ENCODE measurements around the gene PPP2R3B.
"Not testable (repeated sequence)": the region's sequence is repeated elsewhere in the genome, so short reads cannot be mapped to it uniquely, and the experiment has no call there.

Gene PPP2R3B

GRCh38 chrX:351736-352135, 35.0 kb downstream of the PPP2R3B start:
- no peak for DNase-seq

GRCh38 chrX:351324-351641, 35.4 kb downstream of the PPP2R3B start:
- DNase-seq: not testable (repeated sequence)

- DNase-seq: no peak
Observed at GRCh38 chrX:350534-351323, 36.0 kb downstream of the PPP2R3B start.

DNA sequence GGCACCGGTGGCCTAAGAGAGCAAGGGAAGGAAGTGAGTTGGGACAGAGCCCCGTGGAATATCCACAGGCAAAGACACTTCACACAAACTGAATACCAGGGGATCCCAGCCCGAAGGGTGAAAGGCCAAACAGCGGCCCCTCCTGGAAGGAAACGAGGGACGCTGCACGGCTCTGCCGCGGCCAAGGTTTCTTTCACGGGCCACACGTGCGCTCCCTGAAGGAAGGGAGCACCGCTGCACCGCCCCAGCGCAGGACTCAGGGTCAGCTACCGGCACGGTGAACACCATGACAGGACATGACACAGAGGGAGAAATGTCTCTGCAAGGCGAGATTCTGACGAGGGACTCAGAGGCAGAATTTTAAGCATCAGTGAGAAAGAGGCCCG, 36.6 kb downstream of the PPP2R3B start:
- DNase-seq: no peak

DNA sequence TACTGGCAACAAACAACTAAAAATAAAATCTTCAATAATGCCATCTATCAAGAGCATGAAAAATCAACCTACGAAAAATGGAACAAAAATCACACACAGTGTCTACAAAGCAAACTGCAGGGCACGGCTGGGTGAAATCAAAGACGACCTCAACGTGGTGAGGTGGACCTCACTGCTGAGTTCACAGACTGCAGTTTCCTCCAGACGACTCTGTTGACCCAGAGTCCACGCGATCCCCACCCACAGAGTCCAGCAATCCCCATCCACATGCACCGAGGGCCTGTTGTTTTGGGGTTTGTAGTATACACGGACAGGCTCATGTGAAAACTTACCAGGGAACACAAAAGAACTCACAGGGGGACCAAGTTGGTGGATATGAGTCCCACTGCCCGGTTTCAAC, 37.0 kb downstream of the PPP2R3B start:
- DNase-seq: no peak

GRCh38 chrX:349196-349595, 37.5 kb downstream of the PPP2R3B start:
- no peak for DNase-seq

DNA sequence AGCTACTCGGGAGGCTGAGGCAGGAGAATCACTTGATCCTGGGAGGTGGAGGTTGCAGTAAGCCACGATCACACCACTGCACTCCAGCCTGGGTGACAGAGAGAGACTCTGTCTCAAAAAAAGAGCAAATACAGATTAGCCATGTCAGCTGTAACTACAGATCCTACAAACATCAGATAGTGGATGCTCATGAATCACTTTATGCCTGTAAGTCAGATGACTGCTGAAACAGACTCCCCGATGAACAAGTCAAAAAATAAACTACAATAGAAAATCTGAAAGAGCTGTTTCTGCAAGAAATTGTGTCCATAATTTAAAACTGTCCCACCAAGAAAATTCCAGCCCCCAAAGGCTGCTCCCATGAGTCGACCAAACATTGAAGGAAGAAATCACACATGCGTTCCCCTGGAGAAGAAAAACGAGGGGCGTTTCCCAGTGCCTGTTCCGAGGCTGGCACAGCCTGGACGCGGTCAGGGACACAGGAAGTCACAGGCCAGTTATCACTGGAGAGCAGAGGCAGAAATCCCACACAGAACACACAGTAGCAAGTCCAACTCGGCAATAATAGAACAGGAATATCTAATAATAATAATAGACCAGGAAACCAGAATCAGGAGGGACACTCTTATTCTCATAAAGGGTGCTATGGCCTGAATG, 38.1 kb downstream of the PPP2R3B start:
- DNase-seq: no peak

GRCh38 chrX:347351-348117, 39.2 kb downstream of the PPP2R3B start:
- no peak for DNase-seq

GRCh38 chrX:346034-346813, 40.5 kb downstream of the PPP2R3B start:
- DNase-seq: no peak

- DNase-seq: no peak
Observed at GRCh38 chrX:345020-345925, 41.4 kb downstream of the PPP2R3B start.

DNA sequence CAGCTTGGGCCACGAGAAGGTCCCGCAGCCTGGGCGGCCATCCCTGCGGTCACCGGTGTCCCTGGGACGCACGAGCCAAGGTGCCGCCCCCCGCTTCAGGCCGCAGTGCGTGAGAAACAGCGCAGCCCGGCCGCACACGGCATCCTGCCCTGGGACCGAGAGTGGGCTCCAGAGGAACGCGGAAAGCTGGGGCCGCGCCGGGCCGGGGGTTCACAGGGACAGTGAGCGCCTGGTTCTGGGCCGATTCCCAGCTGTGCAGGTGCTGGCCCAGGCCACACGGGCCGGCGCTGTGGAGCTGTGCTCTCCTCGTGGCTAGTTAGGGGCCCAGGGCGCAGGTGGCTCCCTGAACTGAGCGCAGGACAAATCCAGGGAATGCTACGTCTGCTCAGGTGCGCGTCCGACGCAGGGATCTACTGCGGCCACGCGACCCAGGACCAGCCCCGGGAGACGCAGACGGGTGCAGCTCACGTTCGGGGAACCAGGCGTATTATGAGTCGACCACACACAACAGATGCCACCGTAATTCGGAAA, 42.3 kb downstream of the PPP2R3B start:
- no peak for DNase-seq

DNA sequence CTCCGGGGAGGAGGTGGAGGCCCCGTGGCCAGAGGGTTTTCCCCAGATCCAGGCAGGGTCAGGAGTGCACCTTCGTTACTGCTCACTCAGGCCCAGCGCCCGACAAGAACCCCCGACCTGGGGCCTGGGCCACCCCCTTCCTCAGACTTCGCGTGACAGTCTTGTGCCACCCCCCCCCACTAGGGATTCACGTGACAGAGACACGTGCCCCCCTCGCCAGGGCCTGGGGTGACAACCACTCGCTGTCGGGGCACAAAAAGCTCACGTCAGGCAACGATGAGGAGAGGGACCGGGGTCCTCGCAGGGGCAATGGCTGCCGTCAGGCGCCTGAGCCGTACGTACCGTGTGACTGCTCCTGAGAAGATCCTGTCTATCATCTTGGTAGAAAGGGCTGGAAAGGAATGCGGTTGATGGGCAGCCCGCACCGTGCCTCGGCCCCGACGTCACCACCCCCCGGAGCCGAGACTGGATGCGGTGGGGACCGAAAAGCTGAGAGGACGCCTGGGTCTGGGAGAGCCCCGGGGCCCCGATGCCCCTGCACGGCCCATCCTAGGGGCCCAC, 45.1 kb downstream of the PPP2R3B start:
- DNase-seq: no peak

DNA sequence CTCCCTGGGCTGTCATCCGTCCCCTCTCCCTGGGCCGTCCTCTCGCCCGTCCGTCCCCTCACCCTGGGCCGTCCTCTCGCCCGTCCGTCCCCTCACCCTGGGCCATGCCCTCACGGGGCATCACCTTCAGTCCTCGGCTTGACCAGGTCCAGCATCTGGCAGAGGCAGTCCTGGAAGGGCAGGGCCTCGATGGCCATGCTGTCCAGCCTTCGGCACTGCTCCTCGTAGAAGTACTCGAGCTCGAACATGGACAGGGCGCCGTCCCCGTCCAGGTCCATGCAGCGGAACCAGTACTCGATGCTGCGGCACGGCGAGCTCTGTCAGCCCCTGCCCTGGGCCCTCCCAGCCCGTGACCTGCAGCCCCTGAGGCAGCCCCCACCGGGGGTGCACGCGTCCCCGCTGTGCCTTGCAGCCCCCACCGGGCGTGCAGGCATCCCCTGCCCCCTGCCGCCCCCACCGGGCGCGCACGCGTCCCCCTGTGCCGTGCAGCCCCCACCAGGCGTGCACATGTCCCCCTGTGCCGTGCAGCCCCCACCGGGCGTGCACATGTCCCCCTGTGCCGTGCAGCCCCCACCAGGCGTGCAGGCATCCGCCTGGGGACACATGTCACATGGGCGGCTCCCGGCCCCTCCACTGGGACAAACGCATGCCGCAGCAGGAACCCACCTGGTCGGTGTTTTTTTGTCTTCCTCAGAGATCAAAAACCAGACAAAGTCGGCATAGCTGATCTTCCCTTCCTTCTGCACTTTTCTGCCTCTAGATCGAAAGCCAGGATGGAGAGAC, 45.9 kb downstream of the PPP2R3B start:
- no peak for DNase-seq

DNA sequence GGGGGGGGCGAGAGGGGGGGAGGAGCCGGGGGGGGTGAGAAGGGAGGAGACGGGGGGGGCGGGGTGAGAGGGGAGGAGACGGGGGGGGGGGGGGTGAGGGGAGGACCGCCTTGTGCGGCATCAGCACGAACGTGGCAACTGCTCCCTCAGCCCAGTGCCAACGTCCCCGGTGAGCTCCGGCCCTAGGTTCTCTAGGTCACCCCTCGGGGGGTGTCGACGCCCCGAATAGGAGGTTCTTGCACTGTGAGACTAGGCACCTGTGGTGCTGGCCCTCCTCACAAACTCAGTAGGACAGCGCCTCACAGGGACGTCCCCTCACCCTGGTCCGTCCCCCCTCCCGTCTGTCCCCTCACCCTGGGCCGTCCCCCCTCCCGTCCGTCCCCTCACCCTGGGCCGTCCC, 46.6 kb downstream of the PPP2R3B start:
- no peak for DNase-seq

DNA sequence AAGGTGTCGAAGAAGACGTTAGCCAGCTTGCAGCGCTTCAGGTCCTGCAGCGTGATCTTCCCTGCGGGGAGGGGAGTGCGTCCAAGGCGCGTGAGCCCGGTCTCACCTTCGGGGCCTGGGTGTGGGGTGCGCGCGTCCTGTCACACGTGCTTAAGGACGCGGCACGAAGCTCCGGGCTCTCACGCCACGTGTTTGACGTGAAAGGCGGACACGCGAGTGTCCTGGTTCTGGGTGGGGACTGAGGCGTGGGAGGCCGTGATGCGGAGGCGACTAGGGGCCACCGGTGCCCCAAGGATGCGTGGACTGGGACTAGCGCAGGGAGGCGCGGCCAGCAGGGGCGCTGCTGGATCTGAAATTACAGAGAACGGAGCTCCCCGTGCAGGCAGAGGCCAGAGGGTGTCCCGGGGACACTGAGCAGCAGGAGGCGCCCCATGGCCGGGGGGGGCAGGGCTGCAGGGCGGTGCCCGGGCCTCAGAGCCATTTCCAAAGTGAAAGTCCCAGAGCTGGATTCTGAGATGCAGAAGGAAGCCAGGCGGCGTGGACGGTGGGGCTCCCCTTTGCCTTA, 47.8 kb downstream of the PPP2R3B start:
- DNase-seq: no peak

DNA sequence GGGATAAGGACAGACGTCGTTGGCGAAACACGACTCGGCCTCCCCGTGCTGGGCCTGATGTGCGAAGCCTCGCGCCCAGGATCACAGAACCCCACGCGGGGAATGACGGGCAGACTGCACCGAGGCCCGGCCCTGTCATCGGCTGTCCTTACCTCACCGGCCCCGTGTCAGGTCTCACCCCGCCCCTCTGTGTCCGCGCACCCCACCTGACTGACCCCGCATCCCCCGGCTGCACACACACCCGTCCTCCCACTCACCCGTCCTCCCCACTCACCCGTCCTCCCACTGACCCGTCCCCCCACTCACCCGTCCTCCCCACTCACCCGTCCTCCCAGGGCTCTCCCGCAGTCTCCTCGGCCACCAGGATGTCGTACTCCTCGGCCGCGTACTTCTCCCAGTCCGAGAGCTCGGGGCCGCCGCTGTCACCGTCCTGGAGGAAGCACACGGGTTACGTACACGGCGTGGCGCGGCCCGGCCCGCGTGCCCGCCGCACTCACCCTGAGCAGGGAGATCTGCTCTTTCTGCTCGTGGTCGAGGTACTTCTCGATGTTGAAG, 48.3 kb downstream of the PPP2R3B start:
- DNase-seq: no peak

DNA sequence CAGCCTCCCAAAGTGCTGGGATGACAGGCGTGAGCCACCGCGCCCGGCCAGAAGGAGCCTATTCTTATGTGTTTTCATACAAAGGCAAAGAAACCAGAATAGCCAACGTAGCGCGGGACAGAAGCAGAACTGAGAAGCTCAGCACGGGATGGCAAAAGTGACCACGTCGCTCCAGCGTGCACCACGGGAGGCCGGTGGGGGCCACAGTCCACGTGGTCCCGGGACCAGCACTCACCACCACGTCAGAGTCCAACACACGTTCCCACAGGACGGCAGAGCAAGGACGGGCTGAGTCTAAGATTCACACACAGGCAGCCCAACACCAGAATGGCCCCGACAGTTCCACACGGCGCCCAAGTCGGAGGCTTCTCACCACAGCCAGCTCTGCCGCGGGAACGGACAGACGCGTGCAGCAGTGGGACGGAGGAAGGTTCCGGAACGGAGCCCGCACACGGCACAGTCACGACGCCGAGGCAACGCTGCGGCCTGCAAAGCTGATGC, 49.3 kb downstream of the PPP2R3B start:
- no peak for DNase-seq

DNA sequence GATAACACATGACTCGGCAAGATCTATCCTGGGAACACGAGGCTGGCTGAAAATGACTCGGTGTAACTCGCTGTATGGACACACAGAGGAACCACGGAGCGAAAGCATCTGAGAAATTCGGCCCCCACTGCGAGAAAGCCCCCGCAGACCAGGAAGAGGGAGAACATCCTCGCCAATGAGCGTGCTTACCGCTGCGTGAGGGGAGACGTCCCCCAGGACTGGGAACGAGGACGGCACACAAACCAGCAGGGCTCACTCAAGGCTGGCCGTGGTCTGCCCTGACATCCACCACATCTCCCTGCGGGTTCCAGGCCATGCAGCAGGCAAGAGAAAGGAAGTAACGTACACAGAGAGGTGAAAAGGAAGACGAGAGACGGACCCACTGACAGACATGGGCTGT, 50.5 kb downstream of the PPP2R3B start:
- DNase-seq: no peak

- DNase-seq: no peak
Observed at GRCh38 chrX:335758-336155, 51.0 kb downstream of the PPP2R3B start.
